Keratinocyte (primary cell): ENCODE data around the gene CTXND1.

Experiments
- EZH2 ChIP-seq: IDR thresholded peaks from one replicate; pipeline ENCODE4 v1.6.1; 2012; ENCODE audit warnings: inconsistent platforms, mild to moderate bottlenecking, low read length, moderate library complexity
- TF ChIP-seq, protein P1 (sequence below), 3 experiments: IDR thresholded peaks in 1 of 3; conservative IDR thresholded peaks in 1 of 3; optimal IDR thresholded peaks in 1 of 3; 2 replicates in 2 of 3; 3 replicates in 1 of 3; pipeline versions ENCODE3 to v1.5.1; 2011; ENCODE audit warnings: low read length in 3 of 3, mild to moderate bottlenecking in 3 of 3, moderate library complexity in 2 of 3, control low read depth in 1 of 3, inconsistent platforms in 1 of 3; ENCODE audit not compliant: insufficient read depth in 2 of 3; ENCODE audit errors: extremely low read depth in 1 of 3

DNA sequence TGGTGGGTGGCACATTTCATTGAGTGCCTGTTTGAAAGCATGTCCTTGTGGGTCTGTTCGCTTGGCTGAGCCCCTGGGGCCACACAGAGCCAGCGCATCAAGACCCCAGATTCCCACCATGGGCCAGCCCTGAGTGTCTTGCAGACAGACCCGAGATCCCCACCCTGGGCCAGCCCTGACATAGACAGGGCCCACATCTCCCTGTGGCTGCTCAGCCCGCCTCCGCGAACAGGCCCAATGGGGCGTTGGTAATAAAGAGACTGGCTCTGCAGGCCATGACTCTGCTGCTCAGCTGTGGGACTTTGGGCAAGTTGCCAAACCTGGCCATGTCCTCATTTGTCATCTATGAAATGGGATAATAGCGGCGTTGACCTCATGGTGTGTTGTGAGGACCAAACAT lies 76.6 kb downstream of the CTXND1 start:
- TF ChIP-seq, protein P1, sequence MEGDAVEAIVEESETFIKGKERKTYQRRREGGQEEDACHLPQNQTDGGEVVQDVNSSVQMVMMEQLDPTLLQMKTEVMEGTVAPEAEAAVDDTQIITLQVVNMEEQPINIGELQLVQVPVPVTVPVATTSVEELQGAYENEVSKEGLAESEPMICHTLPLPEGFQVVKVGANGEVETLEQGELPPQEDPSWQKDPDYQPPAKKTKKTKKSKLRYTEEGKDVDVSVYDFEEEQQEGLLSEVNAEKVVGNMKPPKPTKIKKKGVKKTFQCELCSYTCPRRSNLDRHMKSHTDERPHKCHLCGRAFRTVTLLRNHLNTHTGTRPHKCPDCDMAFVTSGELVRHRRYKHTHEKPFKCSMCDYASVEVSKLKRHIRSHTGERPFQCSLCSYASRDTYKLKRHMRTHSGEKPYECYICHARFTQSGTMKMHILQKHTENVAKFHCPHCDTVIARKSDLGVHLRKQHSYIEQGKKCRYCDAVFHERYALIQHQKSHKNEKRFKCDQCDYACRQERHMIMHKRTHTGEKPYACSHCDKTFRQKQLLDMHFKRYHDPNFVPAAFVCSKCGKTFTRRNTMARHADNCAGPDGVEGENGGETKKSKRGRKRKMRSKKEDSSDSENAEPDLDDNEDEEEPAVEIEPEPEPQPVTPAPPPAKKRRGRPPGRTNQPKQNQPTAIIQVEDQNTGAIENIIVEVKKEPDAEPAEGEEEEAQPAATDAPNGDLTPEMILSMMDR (optimal IDR thresholded peaks at IDR 0.05 in 1 of 3, IDR thresholded peaks at IDR 0.05 in 1 of 3, conservative IDR thresholded peaks at IDR 0.05 in 1 of 3; ENCODE audit: extremely low read depth in 1 of 3, insufficient read depth in 2 of 3, low read length in 3 of 3) = no peak
- no peak for TF ChIP-seq EZH2
